ENCODE results near the gene IL22RA2.

DNA sequence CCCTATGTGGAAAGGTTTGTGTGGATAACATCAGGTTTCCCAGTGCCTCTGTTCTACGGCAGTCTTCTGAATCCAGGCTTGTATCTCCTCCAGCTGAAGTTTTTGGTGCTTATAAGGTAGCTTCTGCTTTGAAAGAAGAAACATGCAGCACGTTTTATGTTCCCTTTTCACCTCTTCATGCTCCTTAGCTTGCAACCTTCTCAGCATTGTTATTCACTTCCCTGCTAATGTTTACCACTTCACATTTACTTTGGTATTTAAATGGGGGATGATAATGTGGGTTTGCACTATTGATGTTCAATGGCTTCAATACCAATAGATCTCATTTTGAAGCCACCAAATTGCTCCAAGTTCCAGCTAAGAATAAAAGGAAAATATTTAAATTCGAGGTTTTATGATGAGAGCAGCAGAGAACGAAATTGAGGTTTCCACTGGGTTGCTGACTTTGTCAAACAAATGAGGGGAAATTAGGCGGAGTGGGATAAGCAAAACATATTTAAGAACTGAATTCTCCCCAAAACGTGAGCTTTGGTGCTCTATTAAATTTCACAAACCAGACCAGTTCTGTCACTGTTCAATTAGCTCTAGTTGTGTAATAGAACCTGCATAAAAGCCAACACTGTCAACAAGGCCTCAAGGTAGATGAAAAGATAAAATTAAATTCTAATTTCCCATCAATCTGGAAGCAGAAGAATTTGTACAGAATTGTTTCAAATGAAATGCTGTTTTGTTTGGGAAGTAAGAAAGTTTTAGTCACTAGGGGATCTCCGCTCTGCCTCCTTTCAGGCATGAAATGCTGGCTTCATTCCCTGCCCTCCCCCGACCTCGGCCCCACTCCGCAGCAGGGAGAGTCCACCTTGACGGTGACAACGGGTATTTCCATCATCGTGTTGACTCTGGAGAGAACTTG lies 1.4 kb downstream of the IL22RA2 start:
- TF ChIP-seq, protein P1, sequence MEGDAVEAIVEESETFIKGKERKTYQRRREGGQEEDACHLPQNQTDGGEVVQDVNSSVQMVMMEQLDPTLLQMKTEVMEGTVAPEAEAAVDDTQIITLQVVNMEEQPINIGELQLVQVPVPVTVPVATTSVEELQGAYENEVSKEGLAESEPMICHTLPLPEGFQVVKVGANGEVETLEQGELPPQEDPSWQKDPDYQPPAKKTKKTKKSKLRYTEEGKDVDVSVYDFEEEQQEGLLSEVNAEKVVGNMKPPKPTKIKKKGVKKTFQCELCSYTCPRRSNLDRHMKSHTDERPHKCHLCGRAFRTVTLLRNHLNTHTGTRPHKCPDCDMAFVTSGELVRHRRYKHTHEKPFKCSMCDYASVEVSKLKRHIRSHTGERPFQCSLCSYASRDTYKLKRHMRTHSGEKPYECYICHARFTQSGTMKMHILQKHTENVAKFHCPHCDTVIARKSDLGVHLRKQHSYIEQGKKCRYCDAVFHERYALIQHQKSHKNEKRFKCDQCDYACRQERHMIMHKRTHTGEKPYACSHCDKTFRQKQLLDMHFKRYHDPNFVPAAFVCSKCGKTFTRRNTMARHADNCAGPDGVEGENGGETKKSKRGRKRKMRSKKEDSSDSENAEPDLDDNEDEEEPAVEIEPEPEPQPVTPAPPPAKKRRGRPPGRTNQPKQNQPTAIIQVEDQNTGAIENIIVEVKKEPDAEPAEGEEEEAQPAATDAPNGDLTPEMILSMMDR (IDR thresholded peaks at IDR 0.05), result no peak
- TF ChIP-seq, protein P2, sequence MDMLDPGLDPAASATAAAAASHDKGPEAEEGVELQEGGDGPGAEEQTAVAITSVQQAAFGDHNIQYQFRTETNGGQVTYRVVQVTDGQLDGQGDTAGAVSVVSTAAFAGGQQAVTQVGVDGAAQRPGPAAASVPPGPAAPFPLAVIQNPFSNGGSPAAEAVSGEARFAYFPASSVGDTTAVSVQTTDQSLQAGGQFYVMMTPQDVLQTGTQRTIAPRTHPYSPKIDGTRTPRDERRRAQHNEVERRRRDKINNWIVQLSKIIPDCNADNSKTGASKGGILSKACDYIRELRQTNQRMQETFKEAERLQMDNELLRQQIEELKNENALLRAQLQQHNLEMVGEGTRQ (CRISPR knock-in tag; IDR thresholded peaks at IDR 0.05), result no peak
- TF ChIP-seq, protein P3, sequence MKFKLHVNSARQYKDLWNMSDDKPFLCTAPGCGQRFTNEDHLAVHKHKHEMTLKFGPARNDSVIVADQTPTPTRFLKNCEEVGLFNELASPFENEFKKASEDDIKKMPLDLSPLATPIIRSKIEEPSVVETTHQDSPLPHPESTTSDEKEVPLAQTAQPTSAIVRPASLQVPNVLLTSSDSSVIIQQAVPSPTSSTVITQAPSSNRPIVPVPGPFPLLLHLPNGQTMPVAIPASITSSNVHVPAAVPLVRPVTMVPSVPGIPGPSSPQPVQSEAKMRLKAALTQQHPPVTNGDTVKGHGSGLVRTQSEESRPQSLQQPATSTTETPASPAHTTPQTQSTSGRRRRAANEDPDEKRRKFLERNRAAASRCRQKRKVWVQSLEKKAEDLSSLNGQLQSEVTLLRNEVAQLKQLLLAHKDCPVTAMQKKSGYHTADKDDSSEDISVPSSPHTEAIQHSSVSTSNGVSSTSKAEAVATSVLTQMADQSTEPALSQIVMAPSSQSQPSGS (CRISPR knock-in tag; IDR thresholded peaks at IDR 0.05; ENCODE audit: borderline replicate concordance, low read depth), result no peak
- no peak for TF ChIP-seq FOXK1 (CRISPR knock-in tag; IDR thresholded peaks at IDR 0.05)
- no peak for TF ChIP-seq NR2C2 (CRISPR knock-in tag; IDR thresholded peaks at IDR 0.05)
- TF ChIP-seq ATF3 (CRISPR knock-in tag; conservative IDR thresholded peaks at IDR 0.05), result no peak
- TF ChIP-seq TEAD1 (CRISPR knock-in tag; IDR thresholded peaks at IDR 0.05), result no peak
- TF ChIP-seq IRF2 (CRISPR knock-in tag; IDR thresholded peaks at IDR 0.05; ENCODE audit: borderline replicate concordance, low read depth), result no peak
- no peak for TF ChIP-seq GABPB1 (CRISPR knock-in tag; IDR thresholded peaks at IDR 0.05)
- no peak for TF ChIP-seq ZNF121 (CRISPR knock-in tag; IDR thresholded peaks at IDR 0.05)

Data from WTC11 (cell line).